Ishikawa (cell line): ENCODE data around the gene ERICH3.

Experiments used
- CEBPB ChIP-seq: IDR thresholded peaks from 2 replicates; pipeline ENCODE4 v1.6.1; 2012
- CREB1 ChIP-seq: IDR thresholded peaks from 2 replicates; pipeline ENCODE4 v1.6.1; 2012; ENCODE audit warnings: low read depth
- EP300 ChIP-seq: IDR thresholded peaks from 2 replicates; pipeline ENCODE4 v1.6.1; 2012; ENCODE audit warnings: borderline replicate concordance
- FOXM1 ChIP-seq: IDR thresholded peaks from 2 replicates; pipeline ENCODE4 v1.6.1; 2012; ENCODE audit warnings: low read depth, borderline replicate concordance
- MAX ChIP-seq: IDR thresholded peaks from 2 replicates; pipeline ENCODE4 v1.6.1; 2012
- NFIC ChIP-seq: IDR thresholded peaks from 2 replicates; pipeline ENCODE4 v1.6.1; 2012
- RAD21 ChIP-seq: IDR thresholded peaks from 2 replicates; pipeline ENCODE4 v1.6.1; 2012; ENCODE audit warnings: low read depth
- TAF1 ChIP-seq: IDR thresholded peaks from 2 replicates; pipeline ENCODE4 v1.6.1; 2012; ENCODE audit warnings: low read depth, mild to moderate bottlenecking
- TCF12 ChIP-seq: IDR thresholded peaks from 2 replicates; pipeline ENCODE4 v1.6.1; 2012; ENCODE audit warnings: low read depth
- TEAD4 ChIP-seq: IDR thresholded peaks from 2 replicates; pipeline ENCODE4 v1.6.1; 2012
- USF1 ChIP-seq: IDR thresholded peaks from 2 replicates; pipeline ENCODE4 v1.6.1; 2012
- YY1 ChIP-seq: IDR thresholded peaks from 2 replicates; pipeline ENCODE4 v1.6.1; 2012; ENCODE audit warnings: low read depth
- TF ChIP-seq, protein P1 (sequence below): IDR thresholded peaks from 2 replicates; pipeline ENCODE4 v1.6.1; 2012; ENCODE audit warnings: low read depth, mild to moderate bottlenecking

- TF ChIP-seq FOXM1 = no peak
- no peak for TF ChIP-seq TAF1
- no peak for TF ChIP-seq EP300
- TF ChIP-seq TCF12 = no peak
- TF ChIP-seq, protein P1, sequence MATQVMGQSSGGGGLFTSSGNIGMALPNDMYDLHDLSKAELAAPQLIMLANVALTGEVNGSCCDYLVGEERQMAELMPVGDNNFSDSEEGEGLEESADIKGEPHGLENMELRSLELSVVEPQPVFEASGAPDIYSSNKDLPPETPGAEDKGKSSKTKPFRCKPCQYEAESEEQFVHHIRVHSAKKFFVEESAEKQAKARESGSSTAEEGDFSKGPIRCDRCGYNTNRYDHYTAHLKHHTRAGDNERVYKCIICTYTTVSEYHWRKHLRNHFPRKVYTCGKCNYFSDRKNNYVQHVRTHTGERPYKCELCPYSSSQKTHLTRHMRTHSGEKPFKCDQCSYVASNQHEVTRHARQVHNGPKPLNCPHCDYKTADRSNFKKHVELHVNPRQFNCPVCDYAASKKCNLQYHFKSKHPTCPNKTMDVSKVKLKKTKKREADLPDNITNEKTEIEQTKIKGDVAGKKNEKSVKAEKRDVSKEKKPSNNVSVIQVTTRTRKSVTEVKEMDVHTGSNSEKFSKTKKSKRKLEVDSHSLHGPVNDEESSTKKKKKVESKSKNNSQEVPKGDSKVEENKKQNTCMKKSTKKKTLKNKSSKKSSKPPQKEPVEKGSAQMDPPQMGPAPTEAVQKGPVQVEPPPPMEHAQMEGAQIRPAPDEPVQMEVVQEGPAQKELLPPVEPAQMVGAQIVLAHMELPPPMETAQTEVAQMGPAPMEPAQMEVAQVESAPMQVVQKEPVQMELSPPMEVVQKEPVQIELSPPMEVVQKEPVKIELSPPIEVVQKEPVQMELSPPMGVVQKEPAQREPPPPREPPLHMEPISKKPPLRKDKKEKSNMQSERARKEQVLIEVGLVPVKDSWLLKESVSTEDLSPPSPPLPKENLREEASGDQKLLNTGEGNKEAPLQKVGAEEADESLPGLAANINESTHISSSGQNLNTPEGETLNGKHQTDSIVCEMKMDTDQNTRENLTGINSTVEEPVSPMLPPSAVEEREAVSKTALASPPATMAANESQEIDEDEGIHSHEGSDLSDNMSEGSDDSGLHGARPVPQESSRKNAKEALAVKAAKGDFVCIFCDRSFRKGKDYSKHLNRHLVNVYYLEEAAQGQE = no peak
- no peak for TF ChIP-seq CEBPB
- TF ChIP-seq NFIC = no peak
- TF ChIP-seq USF1 = no peak
- no peak for TF ChIP-seq RAD21
- TF ChIP-seq MAX = no peak
- no peak for TF ChIP-seq YY1
- no peak for TF ChIP-seq CREB1
- TF ChIP-seq TEAD4 = no peak
Measured at GRCh38 chr1:74652711-74653139, 20.9 kb downstream of the ERICH3 start.
